ENCODE measurements around the gene ICAM3. TPM values are rescaled to one million over a fixed set of nuclear protein-coding genes. Genes with fewer than 3 reads are reported as not detected.

The ICAM3 gene
- total RNA-seq, 2 experiments from 2014 or later: 63.7 to 76.4 TPM

DNA sequence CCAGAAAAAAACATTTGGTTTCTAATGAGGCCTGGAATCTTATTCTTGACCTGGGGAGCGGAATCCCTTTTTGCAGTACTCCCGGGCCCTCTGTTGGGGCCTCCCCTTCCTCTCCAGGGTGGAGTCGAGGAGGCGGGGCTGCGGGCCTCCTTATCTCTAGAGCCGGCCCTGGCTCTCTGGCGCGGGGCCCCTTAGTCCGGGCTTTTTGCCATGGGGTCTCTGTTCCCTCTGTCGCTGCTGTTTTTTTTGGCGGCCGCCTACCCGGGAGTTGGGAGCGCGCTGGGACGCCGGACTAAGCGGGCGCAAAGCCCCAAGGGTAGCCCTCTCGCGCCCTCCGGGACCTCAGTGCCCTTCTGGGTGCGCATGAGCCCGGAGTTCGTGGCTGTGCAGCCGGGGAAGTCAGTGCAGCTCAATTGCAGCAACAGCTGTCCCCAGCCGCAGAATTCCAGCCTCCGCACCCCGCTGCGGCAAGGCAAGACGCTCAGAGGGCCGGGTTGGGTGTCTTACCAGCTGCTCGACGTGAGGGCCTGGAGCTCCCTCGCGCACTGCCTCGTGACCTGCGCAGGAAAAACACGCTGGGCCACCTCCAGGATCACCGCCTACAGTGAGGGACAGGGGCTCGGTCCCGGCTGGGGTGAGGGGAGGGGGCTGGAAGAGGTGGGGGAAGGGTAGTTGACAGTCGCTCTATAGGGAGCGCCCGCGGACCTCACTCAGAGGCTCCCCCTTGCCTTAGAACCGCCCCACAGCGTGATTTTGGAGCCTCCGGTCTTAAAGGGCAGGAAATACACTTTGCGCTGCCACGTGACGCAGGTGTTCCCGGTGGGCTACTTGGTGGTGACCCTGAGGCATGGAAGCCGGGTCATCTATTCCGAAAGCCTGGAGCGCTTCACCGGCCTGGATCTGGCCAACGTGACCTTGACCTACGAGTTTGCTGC lies 52.4 kb downstream of the ICAM3 start, which contains the start of gene ICAM4:
TSS of gene ICAM4 (plus strand) at position 153 of the 935 bp plus-strand sequence. CDS start at position 211, 58 bp downstream.
- H3K36me3 ChIP-seq (ENCODE audit: insufficient read depth, low read length): peaks cover 17% of the 10 kb centered on the region; the same call in 1 of the 2 replicates
- peak within 1 kb of the TSS; percentile 37 for H3K27ac ChIP-seq (ENCODE audit: low read depth, low read length, poor library complexity, severe bottlenecking)
- no peaks in the 10 kb centered on the region for H3K9me3 ChIP-seq (ENCODE audit: low read length)
- POLR2A ChIA-PET: interaction anchor here (1.6 kb wide), 1 partner anchor 16 kb away, joined by 4 read pairs; the partner anchor contains the start of gene ICAM1
- CTCF ChIA-PET (ENCODE audit: unreplicated experiment): no interaction called here
- no peaks in the 10 kb centered on the region for H4K20me1 ChIP-seq (ENCODE audit: insufficient read depth, low read length)
- H3K4me3 ChIP-seq (ENCODE audit: low read depth, low read length, poor library complexity, severe bottlenecking): no peak within 1 kb of the TSS
- no peak for TF ChIP-seq EZH2phosphoT487 (IDR thresholded peaks at IDR 0.05; ENCODE audit: borderline replicate concordance, low read depth, low read length)
- TF ChIP-seq, protein P1, sequence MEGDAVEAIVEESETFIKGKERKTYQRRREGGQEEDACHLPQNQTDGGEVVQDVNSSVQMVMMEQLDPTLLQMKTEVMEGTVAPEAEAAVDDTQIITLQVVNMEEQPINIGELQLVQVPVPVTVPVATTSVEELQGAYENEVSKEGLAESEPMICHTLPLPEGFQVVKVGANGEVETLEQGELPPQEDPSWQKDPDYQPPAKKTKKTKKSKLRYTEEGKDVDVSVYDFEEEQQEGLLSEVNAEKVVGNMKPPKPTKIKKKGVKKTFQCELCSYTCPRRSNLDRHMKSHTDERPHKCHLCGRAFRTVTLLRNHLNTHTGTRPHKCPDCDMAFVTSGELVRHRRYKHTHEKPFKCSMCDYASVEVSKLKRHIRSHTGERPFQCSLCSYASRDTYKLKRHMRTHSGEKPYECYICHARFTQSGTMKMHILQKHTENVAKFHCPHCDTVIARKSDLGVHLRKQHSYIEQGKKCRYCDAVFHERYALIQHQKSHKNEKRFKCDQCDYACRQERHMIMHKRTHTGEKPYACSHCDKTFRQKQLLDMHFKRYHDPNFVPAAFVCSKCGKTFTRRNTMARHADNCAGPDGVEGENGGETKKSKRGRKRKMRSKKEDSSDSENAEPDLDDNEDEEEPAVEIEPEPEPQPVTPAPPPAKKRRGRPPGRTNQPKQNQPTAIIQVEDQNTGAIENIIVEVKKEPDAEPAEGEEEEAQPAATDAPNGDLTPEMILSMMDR (conservative IDR thresholded peaks at IDR 0.05; ENCODE audit: low read length): no peak
- BruUV-seq (replicated peaks): no TSS peak
- H3K79me2 ChIP-seq (ENCODE audit: insufficient read depth, low read depth, low read length): no peaks in the 10 kb centered on the region
- peak; percentile 27 for DNase-seq (ENCODE audit: low spot score)
- H2AFZ ChIP-seq (ENCODE audit: low read length): no peak within 1 kb of the TSS
- H3K4me1 ChIP-seq (ENCODE audit: insufficient read depth, low read length, poor library complexity, severe bottlenecking): peaks cover 64% of the 10 kb centered on the region
- H3K4me2 ChIP-seq (ENCODE audit: low read length): peak within 1 kb of the TSS; percentile 17; the same call in 1 of the 2 replicates
- intact Hi-C loops (cut with micrococcal nuclease; ENCODE audit: unreplicated experiment): no loop called here
- H3K9me2 ChIP-seq (ENCODE audit: insufficient read depth, low read length): no peaks in the 10 kb centered on the region

- H4K20me1 ChIP-seq (ENCODE audit: insufficient read depth, low read length): no peaks in the 10 kb centered on the region
- H3K4me3 ChIP-seq (ENCODE audit: low read depth, low read length, poor library complexity, severe bottlenecking): no peak overlapping the region
- no peaks in the 10 kb centered on the region for H3K9me2 ChIP-seq (ENCODE audit: insufficient read depth, low read length)
- BruUV-seq (replicated peaks): no TSS peak
- no peak for DNase-seq (ENCODE audit: low spot score)
- TF ChIP-seq EZH2phosphoT487 (IDR thresholded peaks at IDR 0.05; ENCODE audit: borderline replicate concordance, low read depth, low read length): no peak
- TF ChIP-seq, protein P1 (conservative IDR thresholded peaks at IDR 0.05; ENCODE audit: low read length): no peak
- no peak overlapping the region for H2AFZ ChIP-seq (ENCODE audit: low read length)
- no peak overlapping the region for H3K4me2 ChIP-seq (ENCODE audit: low read length)
- H3K4me1 ChIP-seq (ENCODE audit: insufficient read depth, low read length, poor library complexity, severe bottlenecking): peaks cover 47% of the 10 kb centered on the region
- no peaks in the 10 kb centered on the region for H3K9me3 ChIP-seq (ENCODE audit: low read length)
- CTCF ChIA-PET (ENCODE audit: unreplicated experiment): no interaction called here
- H3K27ac ChIP-seq (ENCODE audit: low read depth, low read length, poor library complexity, severe bottlenecking): peak overlapping the region; percentile 37
- POLR2A ChIA-PET: no interaction called here
- intact Hi-C loops (cut with micrococcal nuclease; ENCODE audit: unreplicated experiment): no loop called here
- H3K79me2 ChIP-seq (ENCODE audit: insufficient read depth, low read depth, low read length): no peaks in the 10 kb centered on the region
- H3K36me3 ChIP-seq (ENCODE audit: insufficient read depth, low read length): peaks cover 23% of the 10 kb centered on the region; the same call in 1 of the 2 replicates
Measured at GRCh38 chr19:10285393-10285792, 54.0 kb downstream of the ICAM3 start.

DNA sequence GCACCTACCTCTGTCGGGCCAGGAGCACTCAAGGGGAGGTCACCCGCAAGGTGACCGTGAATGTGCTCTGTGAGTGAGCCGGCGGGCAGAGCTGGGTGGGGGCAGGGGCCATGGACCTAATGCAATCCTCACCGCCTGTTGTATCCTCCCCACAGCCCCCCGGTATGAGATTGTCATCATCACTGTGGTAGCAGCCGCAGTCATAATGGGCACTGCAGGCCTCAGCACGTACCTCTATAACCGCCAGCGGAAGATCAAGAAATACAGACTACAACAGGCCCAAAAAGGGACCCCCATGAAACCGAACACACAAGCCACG lies 54.5 kb downstream of the ICAM3 start:
- H3K4me1 ChIP-seq (ENCODE audit: insufficient read depth, low read length, poor library complexity, severe bottlenecking): peaks cover 42% of the 10 kb centered on the region
- no peaks in the 10 kb centered on the region for H3K9me2 ChIP-seq (ENCODE audit: insufficient read depth, low read length)
- H3K4me2 ChIP-seq (ENCODE audit: low read length): no peak overlapping the region
- H3K4me3 ChIP-seq (ENCODE audit: low read depth, low read length, poor library complexity, severe bottlenecking): no peak overlapping the region
- peaks cover 23% of the 10 kb centered on the region; the same call in 1 of the 2 replicates for H3K36me3 ChIP-seq (ENCODE audit: insufficient read depth, low read length)
- TF ChIP-seq EZH2phosphoT487 (IDR thresholded peaks at IDR 0.05; ENCODE audit: borderline replicate concordance, low read depth, low read length): no peak
- POLR2A ChIA-PET: no interaction called here
- CTCF ChIA-PET (ENCODE audit: unreplicated experiment): no interaction called here
- intact Hi-C loops (cut with micrococcal nuclease; ENCODE audit: unreplicated experiment): no loop called here
- no peak for DNase-seq (ENCODE audit: low spot score)
- H3K79me2 ChIP-seq (ENCODE audit: insufficient read depth, low read depth, low read length): no peaks in the 10 kb centered on the region
- no peak overlapping the region for H3K27ac ChIP-seq (ENCODE audit: low read depth, low read length, poor library complexity, severe bottlenecking)
- no peaks in the 10 kb centered on the region for H3K9me3 ChIP-seq (ENCODE audit: low read length)
- BruUV-seq (replicated peaks): no TSS peak
- no peaks in the 10 kb centered on the region for H4K20me1 ChIP-seq (ENCODE audit: insufficient read depth, low read length)
- H2AFZ ChIP-seq (ENCODE audit: low read length): no peak overlapping the region

All from OCI-LY7 (cell line).